Endothelial cell (in vitro differentiated cells): ENCODE results near the gene UFM1. TPM values are rescaled to one million over a fixed set of nuclear protein-coding genes. Genes with fewer than 3 reads are reported as not detected.

Experiments
- DNase-seq: peaks from one replicate; pipeline ENCODE4 v3.0.0; 2021; ENCODE audit warnings: low spot score
- H3K27ac Mint-ChIP-seq: one replicate; pipeline ENCODE4 v1.8.0; 2021; ENCODE audit warnings: mixed read lengths, inconsistent platforms; ENCODE audit not compliant: unreplicated experiment
- H3K27me3 Mint-ChIP-seq: one replicate; pipeline ENCODE4 v1.8.0; 2021; ENCODE audit warnings: mild to moderate bottlenecking, moderate library complexity, mixed read lengths, inconsistent platforms; ENCODE audit not compliant: unreplicated experiment
- H3K36me3 Mint-ChIP-seq: one replicate; pipeline ENCODE4 v1.8.0; 2021; ENCODE audit warnings: mild to moderate bottlenecking, low read depth, mixed read lengths, inconsistent platforms; ENCODE audit not compliant: unreplicated experiment
- H3K4me1 Mint-ChIP-seq: one replicate; pipeline ENCODE4 v1.8.0; 2021; ENCODE audit warnings: mild to moderate bottlenecking, mixed read lengths, inconsistent platforms; ENCODE audit not compliant: unreplicated experiment
- H3K4me3 Mint-ChIP-seq: one replicate; pipeline ENCODE4 v1.8.0; 2021; ENCODE audit warnings: mild to moderate bottlenecking, mixed read lengths, inconsistent platforms; ENCODE audit not compliant: unreplicated experiment
- H3K9me3 Mint-ChIP-seq: one replicate; pipeline ENCODE4 v1.8.0; 2021; ENCODE audit warnings: mixed read lengths, inconsistent platforms; ENCODE audit not compliant: unreplicated experiment
- total RNA-seq: library from RNA; stranded (reverse); fragmentation: NEBNext Ultra II Directional; extraction: Animal tissue kit (Norgen Biotek cat#: 25700); gene quantifications from one replicate; pipeline ENCODE4 v1.2.1, GENCODE V29; 2021; ENCODE audit not compliant: unreplicated experiment
- TF ChIP-seq, protein P1 (sequence below): fragments of 200-600 bp; sonication (generic); IDR thresholded peaks from one replicate; pipeline ENCODE4 v1.5.0; 2021; ENCODE audit warnings: antibody characterized with exemption; ENCODE audit not compliant: unreplicated experiment

The UFM1 gene
- total RNA-seq, 1 donor from 2014 or later: 44.4 TPM

DNA sequence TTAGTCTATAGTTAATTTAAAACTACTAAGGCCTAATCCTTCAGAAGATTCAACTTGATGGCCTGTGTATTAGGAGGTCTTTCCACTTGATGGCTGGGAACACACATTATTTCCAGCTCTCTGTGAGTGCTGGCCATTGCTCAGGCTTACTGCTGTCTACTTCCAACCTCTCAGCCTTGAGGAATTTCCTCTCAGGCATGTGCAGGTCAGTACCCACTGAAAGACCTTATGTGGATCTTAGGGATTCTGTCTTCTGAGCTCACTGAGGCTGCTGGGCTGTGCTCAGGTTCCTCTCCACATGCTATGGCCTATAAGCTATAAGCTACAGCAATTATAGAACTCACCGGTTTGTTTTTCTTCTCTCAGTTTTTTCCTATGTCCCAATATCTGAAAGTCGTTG lies 11.6 kb upstream of the UFM1 start:
- Mint-ChIP-seq H3K27ac (no peak overlapping the region), H3K4me3 (no peak overlapping the region), H3K36me3 (no peaks in the 10 kb centered on the region), H3K4me1 (no peaks in the 10 kb centered on the region), H3K27me3 (no peaks in the 10 kb centered on the region), H3K9me3 (no peaks in the 10 kb centered on the region)
- TF ChIP-seq, protein P1, sequence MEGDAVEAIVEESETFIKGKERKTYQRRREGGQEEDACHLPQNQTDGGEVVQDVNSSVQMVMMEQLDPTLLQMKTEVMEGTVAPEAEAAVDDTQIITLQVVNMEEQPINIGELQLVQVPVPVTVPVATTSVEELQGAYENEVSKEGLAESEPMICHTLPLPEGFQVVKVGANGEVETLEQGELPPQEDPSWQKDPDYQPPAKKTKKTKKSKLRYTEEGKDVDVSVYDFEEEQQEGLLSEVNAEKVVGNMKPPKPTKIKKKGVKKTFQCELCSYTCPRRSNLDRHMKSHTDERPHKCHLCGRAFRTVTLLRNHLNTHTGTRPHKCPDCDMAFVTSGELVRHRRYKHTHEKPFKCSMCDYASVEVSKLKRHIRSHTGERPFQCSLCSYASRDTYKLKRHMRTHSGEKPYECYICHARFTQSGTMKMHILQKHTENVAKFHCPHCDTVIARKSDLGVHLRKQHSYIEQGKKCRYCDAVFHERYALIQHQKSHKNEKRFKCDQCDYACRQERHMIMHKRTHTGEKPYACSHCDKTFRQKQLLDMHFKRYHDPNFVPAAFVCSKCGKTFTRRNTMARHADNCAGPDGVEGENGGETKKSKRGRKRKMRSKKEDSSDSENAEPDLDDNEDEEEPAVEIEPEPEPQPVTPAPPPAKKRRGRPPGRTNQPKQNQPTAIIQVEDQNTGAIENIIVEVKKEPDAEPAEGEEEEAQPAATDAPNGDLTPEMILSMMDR: no peak
- DNase-seq: no peak

DNA sequence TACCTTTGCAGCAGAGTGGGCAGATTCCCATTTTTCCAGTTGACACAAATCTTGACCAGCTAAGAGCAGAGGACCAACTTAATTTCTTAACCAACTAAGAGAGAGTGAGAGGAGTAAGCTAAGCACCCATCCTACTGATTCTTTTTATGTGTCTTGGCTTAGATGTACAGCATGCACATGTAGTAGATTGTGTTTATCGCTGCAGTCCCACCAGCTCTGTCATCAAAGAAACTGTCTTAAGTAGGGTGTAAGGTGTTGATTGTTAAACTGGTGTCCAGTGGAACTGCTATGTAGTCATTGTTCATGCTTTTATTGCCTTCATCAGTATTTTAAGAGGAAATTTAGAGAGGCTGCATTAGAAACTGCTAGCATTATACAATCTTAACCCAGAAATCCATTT lies 9.0 kb upstream of the UFM1 start:
- Mint-ChIP-seq H3K9me3 (no peaks in the 10 kb centered on the region), H3K27me3 (no peaks in the 10 kb centered on the region), H3K4me3 (no peak overlapping the region), H3K27ac (no peak overlapping the region), H3K4me1 (no peaks in the 10 kb centered on the region), H3K36me3 (no peaks in the 10 kb centered on the region)
- DNase-seq: no peak
- TF ChIP-seq, protein P1: no peak

DNA sequence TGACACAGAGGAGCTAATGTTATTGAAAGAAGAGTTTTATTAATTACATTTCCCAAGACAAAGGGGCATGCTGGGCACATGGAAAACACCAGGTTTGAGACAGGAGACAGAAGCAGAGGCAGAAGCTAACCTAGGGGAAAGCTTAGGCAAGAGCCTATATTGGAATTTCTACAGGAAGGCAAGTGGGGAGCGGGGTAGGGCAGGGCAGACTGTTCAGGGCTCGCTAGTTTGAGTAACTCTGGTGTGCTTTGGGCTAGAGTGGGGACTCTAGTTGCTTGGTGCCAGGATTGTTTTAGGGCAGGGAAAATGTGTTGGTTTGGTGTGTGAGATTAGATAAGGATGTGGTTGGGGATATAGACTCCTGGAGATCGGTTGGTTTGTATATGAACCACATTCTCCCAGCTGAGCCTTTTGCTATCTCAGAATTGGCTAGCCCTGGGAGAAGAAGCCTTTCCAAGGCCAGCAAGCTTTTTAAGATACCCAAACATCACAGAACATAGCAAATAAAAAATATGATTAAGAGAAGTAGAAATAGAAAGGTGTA lies 8.4 kb upstream of the UFM1 start:
- Mint-ChIP-seq H3K27ac (peak overlapping the region; percentile 4), H3K9me3 (no peaks in the 10 kb centered on the region), H3K27me3 (no peaks in the 10 kb centered on the region), H3K4me3 (no peak overlapping the region), H3K4me1 (no peaks in the 10 kb centered on the region), H3K36me3 (no peaks in the 10 kb centered on the region)
- DNase-seq: no peak
- TF ChIP-seq, protein P1: no peak

DNA sequence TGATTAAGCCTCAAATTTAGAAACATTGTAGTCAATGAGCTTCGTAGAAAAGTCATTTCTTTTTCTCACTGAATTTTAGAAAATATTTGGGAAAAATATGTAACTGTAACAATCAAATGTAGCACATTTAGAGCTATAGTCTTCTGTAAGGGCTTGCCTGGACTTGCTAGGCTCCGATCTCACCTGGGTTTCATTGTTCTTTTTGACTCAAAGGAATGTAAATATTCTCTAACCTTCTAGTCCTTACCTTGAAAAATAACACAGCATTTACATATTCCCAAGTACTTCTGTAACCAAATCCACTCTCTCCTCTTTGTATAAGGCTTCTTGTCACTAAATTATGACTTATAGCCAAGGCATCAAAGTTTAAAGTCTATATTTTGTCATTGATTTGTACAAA lies 2.9 kb upstream of the UFM1 start:
- no peak overlapping the region for H3K4me3 Mint-ChIP-seq
- H3K4me1 Mint-ChIP-seq: peaks cover 24% of the 10 kb centered on the region
- no peak for DNase-seq
- H3K27ac Mint-ChIP-seq: no peak overlapping the region
- H3K27me3 Mint-ChIP-seq: peaks cover 2% of the 10 kb centered on the region
- TF ChIP-seq, protein P1: no peak
- H3K9me3 Mint-ChIP-seq: no peaks in the 10 kb centered on the region
- H3K36me3 Mint-ChIP-seq: peaks cover 9% of the 10 kb centered on the region

DNA sequence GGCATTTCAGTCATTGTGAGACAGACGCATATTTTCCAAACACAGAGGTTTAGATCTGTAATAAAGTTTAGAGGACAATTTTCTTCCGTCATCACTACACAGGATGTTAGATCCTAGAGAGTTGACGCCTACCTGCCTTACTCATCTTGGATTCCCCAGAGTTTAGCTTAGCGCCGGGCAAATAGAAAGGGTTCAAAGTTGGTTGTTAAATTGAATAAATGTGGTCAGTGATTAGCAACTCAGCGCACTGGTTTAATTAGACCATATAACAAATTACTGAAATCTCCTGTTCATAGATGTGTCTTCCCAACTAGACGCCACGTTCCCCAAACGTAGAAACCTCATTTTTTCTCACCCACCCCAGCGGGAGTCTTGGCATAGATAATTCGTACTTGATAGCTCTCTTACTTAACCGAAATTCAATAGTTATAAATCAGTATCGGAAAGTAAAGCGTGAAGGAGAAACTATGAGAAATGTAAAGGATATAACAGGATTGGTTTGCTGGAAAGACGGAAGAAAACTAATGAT lies 726 bp upstream of the UFM1 start:
- TF ChIP-seq, protein P1: no peak
- Mint-ChIP-seq H3K9me3 (no peaks in the 10 kb centered on the region), H3K27me3 (peaks cover 2% of the 10 kb centered on the region), H3K4me1 (peaks cover 24% of the 10 kb centered on the region), H3K4me3 (peak overlapping the region; percentile 100), H3K36me3 (peaks cover 9% of the 10 kb centered on the region), H3K27ac (peak overlapping the region; percentile 97)
- DNase-seq: no peak
